ENCODE measurements around the gene MGMT. TPM values are rescaled to one million over a fixed set of nuclear protein-coding genes. Genes with fewer than 3 reads are reported as not detected.

Gene MGMT
- polyA plus RNA-seq, 3 donors: 9.5 to 23.5 (median 17.5) TPM

DNA sequence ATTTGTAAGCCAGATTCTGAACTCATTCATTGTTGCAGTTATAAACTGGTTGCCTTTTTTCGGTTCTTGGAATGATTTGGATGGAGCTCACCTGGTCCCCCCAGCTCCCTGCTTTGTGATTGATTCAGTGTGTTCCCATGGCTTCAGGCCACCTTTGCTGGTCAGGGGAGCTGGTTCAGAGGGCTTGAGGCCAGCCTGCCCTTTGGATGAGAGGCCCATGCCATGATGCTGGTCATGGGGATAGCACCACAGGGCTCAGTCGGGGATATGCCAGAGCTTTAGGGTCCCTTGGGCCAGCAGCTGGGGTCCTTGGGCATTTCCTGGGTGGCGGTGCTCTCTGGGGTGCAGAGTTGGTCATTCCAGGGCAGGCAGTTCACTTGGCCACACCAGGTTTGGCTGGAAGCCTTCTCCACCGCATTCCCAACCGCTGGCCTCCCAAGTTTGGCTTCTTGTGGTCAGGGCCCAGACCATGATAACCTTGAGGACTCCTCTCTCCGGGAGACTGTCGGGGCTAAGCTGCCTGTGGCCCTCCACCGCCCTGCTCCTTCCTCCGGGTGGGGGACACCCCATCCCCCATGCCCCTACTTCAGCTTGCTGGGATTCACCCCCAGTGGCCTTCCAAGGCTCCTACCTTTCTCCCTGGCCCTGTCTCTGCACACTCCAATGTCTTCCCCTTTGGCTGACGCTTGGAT lies 65.1 kb downstream of the MGMT start:
- peaks cover 0 to 4% (median 2%) of the 10 kb centered on the region in 3 donors for H3K27me3 Mint-ChIP-seq (ENCODE audit: low read depth in 3 of 3)
- no peak overlapping the region for H3K9ac ChIP-seq (ENCODE audit: insufficient read depth, low read length, poor library complexity, severe bottlenecking)
- WGBS (ENCODE audit: insufficient coverage): 98% methylated on average over 7 of the region's 10 CpGs
- no peak overlapping the region for H2AFZ ChIP-seq (ENCODE audit: insufficient read depth, low read depth, low read length, poor library complexity, severe bottlenecking)
- no peaks in the 10 kb centered on the region for H3K36me3 ChIP-seq (replicated peaks in 1 of 2; ENCODE audit: control insufficient read depth in 1 of 2, insufficient read depth in 2 of 2, low read length in 2 of 2)
- no peak overlapping the region for H3K4me3 Mint-ChIP-seq
- H3K9me3 Mint-ChIP-seq: peaks cover 3 to 13% (median 7%) of the 10 kb centered on the region in 7 donors
- no peaks in the 10 kb centered on the region for H3K79me2 ChIP-seq (ENCODE audit: insufficient read depth, low read length)
- H3K4me1 ChIP-seq (ENCODE audit: control insufficient read depth in 1 of 2, insufficient read depth in 2 of 2, low read length in 2 of 2): no peaks in the 10 kb centered on the region
- intact Hi-C loops (cut with micrococcal nuclease): no loop called here
- no peak overlapping the region for H3K27ac ChIP-seq (ENCODE audit: low read depth in 1 of 2, low read length in 2 of 2)
- H3K4me2 ChIP-seq (replicated peaks; ENCODE audit: extremely low read depth, low read length, poor library complexity, severe bottlenecking): no peak overlapping the region
- peaks cover 4% of the 10 kb centered on the region in 2 donors for H3K36me3 Mint-ChIP-seq
- H3K27ac Mint-ChIP-seq: no peak overlapping the region
- no peak for DNase-seq
- H3K4me1 Mint-ChIP-seq: peaks cover 8% of the 10 kb centered on the region
- no peaks in the 10 kb centered on the region for H3K27me3 ChIP-seq (ENCODE audit: control insufficient read depth in 2 of 2, insufficient read depth in 2 of 2, low read length in 2 of 2)
- TF ChIP-seq, protein P1, sequence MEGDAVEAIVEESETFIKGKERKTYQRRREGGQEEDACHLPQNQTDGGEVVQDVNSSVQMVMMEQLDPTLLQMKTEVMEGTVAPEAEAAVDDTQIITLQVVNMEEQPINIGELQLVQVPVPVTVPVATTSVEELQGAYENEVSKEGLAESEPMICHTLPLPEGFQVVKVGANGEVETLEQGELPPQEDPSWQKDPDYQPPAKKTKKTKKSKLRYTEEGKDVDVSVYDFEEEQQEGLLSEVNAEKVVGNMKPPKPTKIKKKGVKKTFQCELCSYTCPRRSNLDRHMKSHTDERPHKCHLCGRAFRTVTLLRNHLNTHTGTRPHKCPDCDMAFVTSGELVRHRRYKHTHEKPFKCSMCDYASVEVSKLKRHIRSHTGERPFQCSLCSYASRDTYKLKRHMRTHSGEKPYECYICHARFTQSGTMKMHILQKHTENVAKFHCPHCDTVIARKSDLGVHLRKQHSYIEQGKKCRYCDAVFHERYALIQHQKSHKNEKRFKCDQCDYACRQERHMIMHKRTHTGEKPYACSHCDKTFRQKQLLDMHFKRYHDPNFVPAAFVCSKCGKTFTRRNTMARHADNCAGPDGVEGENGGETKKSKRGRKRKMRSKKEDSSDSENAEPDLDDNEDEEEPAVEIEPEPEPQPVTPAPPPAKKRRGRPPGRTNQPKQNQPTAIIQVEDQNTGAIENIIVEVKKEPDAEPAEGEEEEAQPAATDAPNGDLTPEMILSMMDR (IDR thresholded peaks at IDR 0.05): no peak
- H3K9me3 ChIP-seq (replicated peaks in 1 of 2; ENCODE audit: control insufficient read depth in 1 of 2, insufficient read depth in 1 of 2, low read length in 2 of 2): peaks cover 0 to 2% of the 10 kb centered on the region in 2 donors
- no peak overlapping the region for H3K4me3 ChIP-seq (replicated peaks in 1 of 3; ENCODE audit: low read depth in 2 of 3, low read length in 3 of 3)
- H4K20me1 ChIP-seq (ENCODE audit: insufficient read depth, low read length): no peaks in the 10 kb centered on the region

GRCh38 chr10:129532838-129533237 lies 65.8 kb downstream of the MGMT start:
- DNase-seq: no peak
- H3K9me3 Mint-ChIP-seq: peaks cover 2 to 10% (median 4%) of the 10 kb centered on the region in 7 donors
- H3K27me3 Mint-ChIP-seq (ENCODE audit: low read depth in 3 of 3): peaks cover 0 to 4% (median 2%) of the 10 kb centered on the region in 3 donors
- peaks cover 8% of the 10 kb centered on the region for H3K4me1 Mint-ChIP-seq
- H3K4me1 ChIP-seq (ENCODE audit: control insufficient read depth in 1 of 2, insufficient read depth in 2 of 2, low read length in 2 of 2): no peaks in the 10 kb centered on the region
- no peak overlapping the region for H3K27ac ChIP-seq (ENCODE audit: low read depth in 1 of 2, low read length in 2 of 2)
- no peaks in the 10 kb centered on the region for H3K36me3 ChIP-seq (replicated peaks in 1 of 2; ENCODE audit: control insufficient read depth in 1 of 2, insufficient read depth in 2 of 2, low read length in 2 of 2)
- H3K4me3 ChIP-seq (replicated peaks in 1 of 3; ENCODE audit: low read depth in 2 of 3, low read length in 3 of 3): no peak overlapping the region
- no peak overlapping the region for H3K27ac Mint-ChIP-seq
- no peaks in the 10 kb centered on the region for H4K20me1 ChIP-seq (ENCODE audit: insufficient read depth, low read length)
- H3K27me3 ChIP-seq (ENCODE audit: control insufficient read depth in 2 of 2, insufficient read depth in 2 of 2, low read length in 2 of 2): no peaks in the 10 kb centered on the region
- H3K9me3 ChIP-seq (replicated peaks in 1 of 2; ENCODE audit: control insufficient read depth in 1 of 2, insufficient read depth in 1 of 2, low read length in 2 of 2): peaks cover 0 to 2% of the 10 kb centered on the region in 2 donors
- no peak overlapping the region for H3K9ac ChIP-seq (ENCODE audit: insufficient read depth, low read length, poor library complexity, severe bottlenecking)
- no peak overlapping the region for H2AFZ ChIP-seq (ENCODE audit: insufficient read depth, low read depth, low read length, poor library complexity, severe bottlenecking)
- H3K79me2 ChIP-seq (ENCODE audit: insufficient read depth, low read length): no peaks in the 10 kb centered on the region
- peaks cover 3 to 4% of the 10 kb centered on the region in 2 donors for H3K36me3 Mint-ChIP-seq
- 0% methylated on average over 10 of the region's 12 CpGs for WGBS (ENCODE audit: insufficient coverage)
- H3K4me2 ChIP-seq (replicated peaks; ENCODE audit: extremely low read depth, low read length, poor library complexity, severe bottlenecking): no peak overlapping the region
- TF ChIP-seq, protein P1 (IDR thresholded peaks at IDR 0.05): no peak
- no peak overlapping the region for H3K4me3 Mint-ChIP-seq
- intact Hi-C loops (cut with micrococcal nuclease): no loop called here

All from CD14-positive monocyte (primary cell).